ENCODE measurements around the gene MED12L. TPM values are rescaled to one million over a fixed set of nuclear protein-coding genes. Genes with fewer than 3 reads are reported as not detected.

MED12L gene
- total RNA-seq, 4 donors from 2014 or later: 0.08 to 1.5 (median 0.19) TPM

DNA sequence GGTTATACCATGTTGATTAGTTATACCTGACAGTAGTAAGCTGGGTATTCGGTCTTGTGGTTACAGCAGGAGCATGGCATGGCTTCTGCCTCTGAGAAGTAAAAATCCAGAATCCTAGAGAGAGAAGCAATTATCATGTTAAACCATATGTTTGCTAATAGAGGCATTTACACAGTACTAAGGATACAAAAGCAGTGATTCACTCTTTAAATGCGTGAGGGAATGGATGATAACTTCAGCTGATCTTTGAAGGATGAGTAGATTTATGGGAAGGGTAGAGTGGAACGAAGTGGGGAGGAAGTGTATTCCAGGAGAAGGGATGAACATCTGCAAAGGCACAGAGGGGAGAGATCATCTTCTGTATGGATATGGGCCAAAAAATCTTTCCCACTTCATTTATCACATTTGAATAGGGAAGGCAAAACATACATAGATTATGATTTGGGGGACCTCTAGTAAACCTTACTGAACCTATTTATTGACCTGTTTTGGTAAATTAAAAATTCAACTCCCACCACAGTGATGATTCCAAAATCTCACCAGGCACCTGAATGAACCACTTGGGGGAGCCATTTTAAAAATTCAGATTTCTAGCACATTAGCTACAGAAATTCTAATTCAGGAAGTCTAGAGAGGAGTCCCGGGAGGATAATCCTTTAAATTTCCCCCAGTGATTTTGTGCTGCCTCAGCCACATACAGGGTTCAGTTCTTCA lies 340.3 kb downstream of the MED12L start:
- Histone ChIP-seq H3K4me3 (no peak overlapping the region), H3K9me3 (no peaks in the 10 kb centered on the region), H3K4me1 (no peaks in the 10 kb centered on the region), H3K36me3 (no peaks in the 10 kb centered on the region), H3K27ac (no peak overlapping the region), H3K27me3 (no peaks in the 10 kb centered on the region)
- intact Hi-C loops (cut with DNase I): no loop called here
- no peak for DNase-seq
- 49 to 63% methylated on average over 4 of the region's 4 CpGs for WGBS, 2 donors
- TF ChIP-seq, protein P1, sequence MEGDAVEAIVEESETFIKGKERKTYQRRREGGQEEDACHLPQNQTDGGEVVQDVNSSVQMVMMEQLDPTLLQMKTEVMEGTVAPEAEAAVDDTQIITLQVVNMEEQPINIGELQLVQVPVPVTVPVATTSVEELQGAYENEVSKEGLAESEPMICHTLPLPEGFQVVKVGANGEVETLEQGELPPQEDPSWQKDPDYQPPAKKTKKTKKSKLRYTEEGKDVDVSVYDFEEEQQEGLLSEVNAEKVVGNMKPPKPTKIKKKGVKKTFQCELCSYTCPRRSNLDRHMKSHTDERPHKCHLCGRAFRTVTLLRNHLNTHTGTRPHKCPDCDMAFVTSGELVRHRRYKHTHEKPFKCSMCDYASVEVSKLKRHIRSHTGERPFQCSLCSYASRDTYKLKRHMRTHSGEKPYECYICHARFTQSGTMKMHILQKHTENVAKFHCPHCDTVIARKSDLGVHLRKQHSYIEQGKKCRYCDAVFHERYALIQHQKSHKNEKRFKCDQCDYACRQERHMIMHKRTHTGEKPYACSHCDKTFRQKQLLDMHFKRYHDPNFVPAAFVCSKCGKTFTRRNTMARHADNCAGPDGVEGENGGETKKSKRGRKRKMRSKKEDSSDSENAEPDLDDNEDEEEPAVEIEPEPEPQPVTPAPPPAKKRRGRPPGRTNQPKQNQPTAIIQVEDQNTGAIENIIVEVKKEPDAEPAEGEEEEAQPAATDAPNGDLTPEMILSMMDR (IDR thresholded peaks at IDR 0.05): peak in 1 of 6 experiments; percentile 17
- no peak for TF ChIP-seq POLR2A (IDR thresholded peaks at IDR 0.05)

- H3K27ac ChIP-seq: no peak overlapping the region
- intact Hi-C loops (cut with DNase I): no loop called here
- H3K9me3 ChIP-seq: no peaks in the 10 kb centered on the region
- TF ChIP-seq, protein P1 (IDR thresholded peaks at IDR 0.05): no peak
- TF ChIP-seq POLR2A (IDR thresholded peaks at IDR 0.05): no peak
- no peaks in the 10 kb centered on the region for H3K36me3 ChIP-seq
- no peaks in the 10 kb centered on the region for H3K27me3 ChIP-seq
- no peak overlapping the region for H3K4me3 ChIP-seq
- H3K4me1 ChIP-seq: no peaks in the 10 kb centered on the region
- no peak for DNase-seq
Measured at GRCh38 chr3:151426341-151426657, 340.8 kb downstream of the MED12L start.

DNA sequence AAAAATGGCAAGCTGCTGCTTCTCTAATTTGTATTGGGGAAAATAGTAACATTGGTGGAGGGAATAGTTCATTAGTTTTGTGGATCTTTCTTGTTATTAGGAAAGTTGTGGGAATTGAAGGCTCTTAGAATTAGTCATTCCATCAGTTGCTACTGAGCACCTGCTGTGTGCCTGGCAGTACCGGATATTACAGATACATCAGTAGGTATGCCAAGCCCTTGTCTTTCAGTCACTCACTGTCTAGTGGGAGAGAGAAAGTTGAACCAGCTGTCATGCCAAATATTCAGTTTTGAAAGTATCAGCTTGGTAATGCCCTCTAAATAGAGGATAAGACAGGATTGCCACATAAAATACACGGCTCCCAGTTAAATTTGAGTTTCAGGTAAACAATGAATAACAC lies 342.9 kb downstream of the MED12L start:
- no peaks in the 10 kb centered on the region for H3K27me3 ChIP-seq
- no peak for DNase-seq
- H3K9me3 ChIP-seq: no peaks in the 10 kb centered on the region
- 73 to 88% methylated on average over 2 of the region's 2 CpGs for WGBS, 2 donors
- H3K27ac ChIP-seq: no peak overlapping the region
- TF ChIP-seq POLR2A (IDR thresholded peaks at IDR 0.05): no peak
- TF ChIP-seq, protein P1 (IDR thresholded peaks at IDR 0.05): no peak
- H3K4me1 ChIP-seq: peaks cover 0 to 4% (median 0%) of the 10 kb centered on the region in 3 donors
- intact Hi-C loops (cut with DNase I): no loop called here
- H3K36me3 ChIP-seq: no peaks in the 10 kb centered on the region
- H3K4me3 ChIP-seq: no peak overlapping the region

- TF ChIP-seq, protein P1 (IDR thresholded peaks at IDR 0.05): no peak
- no peak for TF ChIP-seq POLR2A (IDR thresholded peaks at IDR 0.05)
- Histone ChIP-seq H3K27me3 (no peaks in the 10 kb centered on the region), H3K4me3 (no peak overlapping the region), H3K27ac (peak overlapping the region in 1 of 4 donors; percentile 26), H3K4me1 (peaks cover 0 to 12% (median 0%) of the 10 kb centered on the region in 3 donors), H3K36me3 (no peaks in the 10 kb centered on the region), H3K9me3 (no peaks in the 10 kb centered on the region)
- intact Hi-C loops (cut with DNase I): no loop called here
- no peak for DNase-seq
- WGBS, 2 donors: 72 to 76% methylated on average over 5 of the region's 5 CpGs
Measured at GRCh38 chr3:151430821-151431484, 345.5 kb downstream of the MED12L start.

DNA sequence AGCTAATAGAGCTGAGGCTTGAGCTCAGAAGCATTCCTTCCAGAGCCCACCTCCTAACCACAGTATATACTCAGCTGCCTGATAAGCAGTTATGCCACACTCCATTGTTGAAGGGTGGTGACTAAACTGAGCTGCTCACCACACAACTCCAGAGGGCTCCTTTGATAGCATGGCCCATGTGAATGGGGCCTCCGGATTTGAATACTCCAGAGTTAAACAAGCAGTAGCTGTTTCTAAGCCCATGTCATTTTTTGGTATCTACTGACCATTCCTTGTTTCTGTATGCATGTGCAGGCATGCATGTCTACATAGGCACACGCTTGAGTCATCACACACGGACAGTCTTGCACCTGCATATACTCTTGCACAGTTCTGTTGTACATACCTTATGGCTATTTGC lies 346.5 kb downstream of the MED12L start:
- no peak for TF ChIP-seq POLR2A (IDR thresholded peaks at IDR 0.05)
- TF ChIP-seq, protein P1 (IDR thresholded peaks at IDR 0.05): no peak
- 34 to 78% methylated on average over 3 of the region's 3 CpGs for WGBS, 2 donors

More for the DNA sequence above, 346.5 kb downstream of the MED12L start:
- intact Hi-C loops (cut with DNase I): no loop called here
- Histone ChIP-seq H3K27me3 (no peaks in the 10 kb centered on the region), H3K27ac (peak overlapping the region in 1 of 4 donors; percentile 65), H3K4me3 (no peak overlapping the region), H3K36me3 (no peaks in the 10 kb centered on the region), H3K4me1 (peaks cover 0 to 12% (median 0%) of the 10 kb centered on the region in 3 donors), H3K9me3 (no peaks in the 10 kb centered on the region)
- DNase-seq: no peak

All from esophagus squamous epithelium (tissue), 5 donors.